GM10847 (cell line): ENCODE data around the gene UPP2.

Experiments used
- POLR2A ChIP-seq: IDR thresholded peaks from 2 replicates; pipeline ENCODE4 v1.6.1; 2011; ENCODE audit not compliant: insufficient read length; ENCODE audit errors: extremely low read depth

UPP2 gene

DNA sequence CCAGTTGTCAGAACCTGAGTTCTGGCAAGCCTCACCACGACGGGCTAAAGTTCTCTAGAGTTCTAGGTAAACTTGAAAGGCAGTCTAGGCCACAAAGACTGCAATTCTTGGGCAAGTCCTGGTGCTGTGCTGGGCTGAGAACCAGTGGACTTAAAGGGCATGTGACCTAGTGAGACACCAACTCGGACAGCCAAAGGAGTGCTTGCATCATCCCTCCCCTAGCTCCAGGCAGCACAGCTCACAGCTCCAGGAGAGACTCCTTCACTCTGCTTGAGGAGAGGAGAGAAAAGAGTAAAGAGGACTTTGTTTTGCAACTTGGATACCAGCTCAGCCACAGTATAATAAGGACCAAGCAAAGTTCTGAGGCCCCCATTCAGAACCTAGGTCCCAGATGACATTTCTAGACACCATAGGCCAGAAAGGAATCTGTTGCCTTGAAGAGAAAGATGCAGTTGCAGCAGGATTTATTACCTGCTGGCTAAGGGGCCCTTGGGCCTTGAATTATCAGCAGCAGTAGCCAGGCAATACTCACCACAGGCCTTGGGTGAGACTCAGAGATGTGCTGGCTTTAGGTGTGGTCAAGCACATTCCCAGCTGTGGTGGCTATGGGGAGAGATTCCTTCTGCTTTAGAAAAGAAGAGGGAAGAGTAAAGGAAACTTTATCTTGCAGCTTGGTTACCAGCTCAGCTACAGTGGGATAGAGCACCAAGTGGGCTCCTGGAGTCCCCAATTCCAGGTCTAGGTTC, 51.8 kb downstream of the UPP2 start:
- no peak for TF ChIP-seq POLR2A

DNA sequence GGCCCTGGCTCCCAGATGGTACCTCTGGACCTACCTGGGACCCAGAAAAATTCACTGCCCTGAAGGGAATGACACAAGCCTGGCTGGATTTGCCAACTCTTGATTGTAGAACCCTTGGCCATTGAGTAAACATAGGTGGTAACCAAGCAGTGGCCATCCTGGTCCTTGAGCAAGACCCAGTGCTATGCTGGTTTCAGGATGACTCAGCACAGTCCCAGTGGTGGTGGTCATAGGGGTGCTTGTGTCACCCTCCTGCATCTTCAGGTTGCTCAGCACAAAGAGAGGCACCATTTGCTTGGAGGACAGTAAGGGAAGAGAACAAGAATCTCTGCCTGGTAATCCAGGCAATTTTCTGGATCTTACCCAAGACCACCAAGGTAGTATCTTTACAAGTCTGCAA, 52.9 kb downstream of the UPP2 start:
- TF ChIP-seq POLR2A, result no peak

GRCh38 chr2:158172719-158173118, 71.0 kb downstream of the UPP2 start:
- no peak for TF ChIP-seq POLR2A

DNA sequence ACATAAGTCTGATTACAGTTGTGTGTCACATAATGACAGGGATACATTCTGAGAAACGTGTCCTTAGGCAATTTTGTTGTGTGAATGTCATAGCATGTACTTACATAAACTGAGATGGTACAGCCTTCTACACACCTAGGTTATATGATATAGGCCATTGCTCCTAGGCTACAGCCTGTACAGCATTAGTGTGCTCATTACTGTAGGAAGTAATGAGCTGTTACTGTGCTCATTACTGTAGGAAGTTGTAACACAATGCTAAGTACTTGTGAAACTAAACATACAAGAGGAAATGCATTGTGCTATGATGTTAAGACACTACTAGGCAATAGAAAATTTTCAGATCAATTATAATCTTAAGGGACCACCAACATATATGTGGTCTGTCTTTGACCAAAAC, 72.8 kb downstream of the UPP2 start:
- TF ChIP-seq POLR2A, result no peak

DNA sequence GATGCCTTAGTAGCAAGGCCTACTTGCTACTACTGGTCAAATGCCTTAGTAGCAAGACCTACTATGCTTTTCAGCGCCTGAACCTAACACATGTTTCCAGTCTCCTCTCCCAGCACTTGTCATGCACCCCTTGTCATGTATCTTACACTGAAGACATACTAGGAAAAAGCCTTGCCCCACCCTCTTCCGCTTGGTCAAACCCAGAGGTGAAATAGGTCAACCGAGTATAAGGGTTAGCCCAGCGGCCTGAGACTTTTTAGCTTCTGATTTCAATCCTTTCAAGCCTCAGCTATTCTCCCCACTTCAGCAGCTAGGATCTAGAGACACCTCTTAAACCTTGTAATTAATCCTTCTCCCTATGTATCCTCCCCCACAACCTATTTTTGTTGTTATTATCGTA, 73.3 kb downstream of the UPP2 start:
- TF ChIP-seq POLR2A, result no peak

DNA sequence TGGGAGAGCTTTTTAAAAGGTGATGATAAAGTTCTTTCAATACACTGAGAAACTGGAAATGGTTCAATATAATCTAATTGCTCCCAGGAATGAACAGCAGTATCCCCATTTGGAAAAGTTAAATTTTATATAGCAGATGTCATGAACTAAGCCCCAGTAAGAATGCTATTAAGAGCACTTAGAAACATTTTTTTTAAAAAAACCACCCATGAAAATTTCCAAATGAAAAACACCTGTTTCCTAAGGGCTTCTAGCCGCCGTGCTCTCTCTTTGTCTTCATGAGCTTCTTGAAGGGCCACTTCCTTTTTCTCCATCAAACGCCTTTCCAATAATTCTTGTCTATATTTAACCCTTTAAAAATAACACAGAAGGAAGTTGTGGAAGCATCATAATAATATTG, 77.0 kb downstream of the UPP2 start:
- TF ChIP-seq POLR2A, result no peak

DNA sequence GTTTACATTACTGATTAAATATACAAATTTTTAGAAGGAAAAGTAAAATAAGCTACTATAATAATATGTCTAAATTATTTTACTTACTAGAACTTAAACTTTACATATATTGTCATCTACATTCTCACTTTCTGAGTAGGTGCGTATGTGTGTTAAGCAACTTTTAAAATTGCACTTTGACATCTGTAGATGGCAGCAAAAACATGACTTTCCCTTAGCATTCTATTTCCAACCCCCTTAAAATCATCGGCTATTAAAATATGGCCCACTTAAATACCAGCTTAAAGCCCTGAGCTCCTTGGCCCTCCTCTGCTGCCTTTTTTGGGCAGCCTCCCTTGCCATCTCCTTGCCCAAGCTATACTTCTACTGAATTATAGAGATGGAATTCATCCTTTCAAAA, 78.0 kb downstream of the UPP2 start:
- TF ChIP-seq POLR2A, result no peak

DNA sequence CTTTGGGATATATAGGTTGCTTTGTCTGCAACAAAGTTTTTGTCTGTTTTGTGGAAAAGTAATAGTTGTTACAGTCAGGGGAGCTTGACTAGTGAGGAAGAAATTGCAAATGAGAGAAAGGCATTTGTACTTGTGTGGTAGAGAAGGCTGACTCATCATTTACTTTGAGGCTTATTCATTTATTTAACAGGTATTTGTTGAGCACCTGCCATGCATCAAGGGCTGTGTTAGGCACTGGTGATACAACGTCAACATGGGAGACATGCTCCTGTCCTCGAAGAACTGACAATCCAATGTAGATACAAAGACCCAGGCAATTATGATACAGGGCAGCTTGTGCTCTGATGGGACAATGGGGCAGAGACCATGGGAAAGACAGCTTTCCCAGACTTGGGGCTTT, 79.5 kb downstream of the UPP2 start:
- no peak for TF ChIP-seq POLR2A

DNA sequence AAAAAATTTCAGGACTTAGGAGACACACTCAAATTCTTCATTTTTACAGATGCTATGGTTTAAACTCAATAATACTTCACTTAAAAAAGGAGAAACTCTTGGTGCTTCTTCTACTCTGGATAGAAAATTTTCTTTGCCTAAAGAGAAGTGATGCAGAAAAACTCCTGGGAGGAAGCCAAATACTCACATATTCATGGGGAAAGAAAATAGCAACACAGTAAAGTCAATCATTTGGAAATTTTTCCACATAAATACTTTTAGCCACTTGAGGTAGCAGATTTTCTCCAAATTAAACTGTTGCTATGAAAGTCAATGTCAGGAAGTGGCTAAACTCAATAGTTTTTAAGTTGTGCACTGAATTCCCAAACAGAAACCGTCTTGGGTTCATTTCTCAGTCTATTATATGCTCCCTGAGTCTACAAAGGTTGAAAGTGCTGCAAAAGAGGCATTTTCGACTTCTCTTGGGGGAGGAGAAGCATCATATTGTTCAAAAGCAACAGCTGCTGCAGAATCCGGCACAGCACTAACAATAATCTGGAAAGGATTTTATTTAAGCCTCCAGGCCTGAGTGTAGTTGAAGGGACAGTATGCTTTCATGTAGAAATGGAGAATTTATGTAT, 81.1 kb downstream of the UPP2 start:
- no peak for TF ChIP-seq POLR2A

GRCh38 chr2:158184001-158184400, 82.3 kb downstream of the UPP2 start:
- no peak for TF ChIP-seq POLR2A

DNA sequence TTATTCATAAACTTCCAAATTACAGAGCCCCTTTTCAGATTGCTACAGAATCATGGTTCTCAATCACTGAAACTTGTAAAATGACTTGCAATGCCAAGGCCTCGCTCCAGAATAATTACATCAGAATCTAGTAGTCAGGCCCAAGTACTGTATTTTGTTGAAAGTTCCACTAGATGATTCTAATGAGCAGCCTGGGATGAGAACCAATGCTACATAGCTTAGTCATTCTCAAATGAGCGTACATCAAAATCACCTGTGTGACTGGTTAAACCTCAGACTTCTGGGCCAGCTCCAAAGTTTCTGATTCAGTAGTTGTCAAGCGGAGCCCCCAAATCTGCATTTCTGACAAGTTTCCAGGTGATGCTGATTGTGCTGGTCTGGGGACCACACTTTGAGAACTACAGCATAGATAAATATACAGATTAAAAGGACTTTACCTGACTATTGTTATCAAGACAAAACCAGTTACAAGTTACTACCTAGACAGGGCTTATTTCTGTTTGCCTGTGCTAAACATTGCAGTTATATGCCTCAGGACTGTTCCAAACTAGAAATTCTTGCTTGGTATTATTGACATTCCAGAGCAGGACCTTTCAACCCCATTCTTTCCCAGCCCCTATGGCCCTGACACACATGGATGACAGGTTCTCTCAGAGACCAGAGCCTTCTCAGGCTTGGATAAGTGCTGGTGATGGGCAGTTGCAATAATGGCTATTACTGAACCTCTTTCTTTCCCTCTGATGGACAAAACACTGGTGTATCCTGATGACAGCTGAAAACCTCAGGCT, 83.1 kb downstream of the UPP2 start:
- no peak for TF ChIP-seq POLR2A
